Central memory CD8-positive, alpha-beta T cell (primary cell): ENCODE results near the gene EPHA6.
A peak's percentile ranks its signal among the peaks of the same experiment; 100 is the strongest.

ENCODE experiments used
- ATAC-seq: fragments of 150-1000 bp; cut with Tn5 transposase; replicated peaks from 2 replicates; pipeline ENCODE4 v1.10.0; 2022; ENCODE audit warnings: mild to moderate bottlenecking, moderate FRiP score, moderate number of reproducible peaks; ENCODE audit not compliant: poor library complexity, severe bottlenecking; ENCODE audit errors: extremely low read depth
- DNase-seq, 2 donors: peaks; one replicate each; pipeline ENCODE4 v3.0.0; 2021; ENCODE audit warnings: low spot score in 2 of 2
- H3K27ac Mint-ChIP-seq: one replicate; pipeline ENCODE4 v1.8.0; 2022; ENCODE audit warnings: low read depth, mild to moderate bottlenecking, moderate library complexity, mixed read lengths
- H3K27me3 Mint-ChIP-seq: one replicate; pipeline ENCODE4 v1.8.0; 2022; ENCODE audit warnings: mixed read lengths
- H3K36me3 Mint-ChIP-seq: one replicate; pipeline ENCODE4 v1.8.0; 2022; ENCODE audit warnings: mild to moderate bottlenecking, moderate library complexity, mixed read lengths; ENCODE audit not compliant: insufficient read depth
- H3K4me1 Mint-ChIP-seq: one replicate; pipeline ENCODE4 v1.8.0; 2022; ENCODE audit warnings: mixed read lengths
- H3K4me3 Mint-ChIP-seq: one replicate; pipeline ENCODE4 v1.8.0; 2022; ENCODE audit warnings: mild to moderate bottlenecking, moderate library complexity, mixed read lengths
- H3K9me3 Mint-ChIP-seq: one replicate; pipeline ENCODE4 v1.8.0; 2022; ENCODE audit warnings: mixed read lengths

Gene EPHA6

DNA sequence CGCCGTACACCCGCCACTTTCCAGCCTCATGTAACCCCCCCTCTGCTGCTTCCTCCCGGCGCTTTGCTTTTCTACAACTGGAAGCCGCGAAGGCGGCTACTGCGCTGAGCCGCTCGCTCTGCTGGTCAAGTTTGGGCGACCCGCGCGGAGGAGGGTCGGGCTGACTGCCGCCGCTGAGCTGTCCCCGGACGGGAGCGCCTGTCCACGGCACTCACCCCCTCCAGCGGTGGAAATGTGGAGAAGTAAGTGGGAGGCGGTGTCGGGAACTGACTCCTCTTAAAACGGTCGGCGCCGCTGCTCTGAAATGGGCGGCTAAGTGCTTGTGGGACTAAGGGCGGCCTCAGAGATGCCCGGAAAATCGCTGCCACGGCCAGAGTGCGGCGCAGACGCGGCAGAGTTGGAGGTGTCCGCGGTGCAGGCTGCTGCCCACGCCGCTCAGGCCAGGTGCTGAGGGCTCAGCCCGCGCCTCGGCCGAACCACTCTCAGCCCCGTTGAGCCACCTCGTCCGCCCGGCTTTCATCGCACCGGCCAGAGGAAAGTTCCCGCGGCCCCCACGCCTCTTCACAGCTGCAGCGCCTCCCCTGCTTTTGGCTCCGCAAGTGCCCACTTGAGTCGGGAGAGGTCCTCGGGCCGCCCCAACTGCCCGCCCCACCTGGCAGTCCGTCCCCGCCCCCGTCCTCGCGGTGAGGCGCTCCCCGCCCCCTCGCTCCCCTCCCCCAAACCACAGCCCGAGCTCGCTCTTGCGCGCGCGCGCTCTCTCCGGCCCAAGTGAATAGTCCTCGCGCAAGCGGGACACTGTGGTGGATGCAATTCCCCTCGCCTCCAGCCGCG, at the start of gene EPHA6:
Gene EPHA6 (plus strand): TSS at position 775 of the 831 bp plus-strand sequence.
- no peak for DNase-seq

DNA sequence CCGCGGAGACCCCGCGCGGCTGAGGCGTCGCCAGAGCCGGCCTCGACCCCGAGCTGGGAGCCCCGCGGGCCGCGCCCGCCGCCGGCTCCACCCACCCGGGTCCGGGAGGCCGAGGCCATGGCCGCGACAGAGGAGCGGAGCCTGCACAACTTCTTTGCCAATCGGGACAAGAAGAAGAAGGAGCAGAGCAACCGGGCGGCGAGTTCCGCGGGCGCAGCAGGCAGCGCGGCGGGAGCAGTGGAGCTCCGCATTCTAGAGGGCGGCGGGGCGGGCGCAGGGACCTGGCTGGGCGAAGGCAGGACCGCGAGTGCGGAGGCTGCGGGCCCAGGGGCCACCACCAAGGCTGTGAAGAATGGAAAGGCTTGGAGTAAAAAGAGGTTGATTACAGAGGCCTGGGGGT, 37.6 kb upstream of the EPHA6 start:
- Mint-ChIP-seq H3K4me3 (no peak overlapping the region), H3K27me3 (no peaks in the 10 kb centered on the region), H3K36me3 (peaks cover 4% of the 10 kb centered on the region), H3K4me1 (no peaks in the 10 kb centered on the region), H3K9me3 (peaks cover 27% of the 10 kb centered on the region), H3K27ac (no peak overlapping the region)
- ATAC-seq: no peak
- DNase-seq: no peak

More for the DNA sequence above, at the start of gene EPHA6:
- H3K4me3 Mint-ChIP-seq: peak within 1 kb of the TSS; percentile 41
- no peaks in the 10 kb centered on the region for H3K9me3 Mint-ChIP-seq
- H3K36me3 Mint-ChIP-seq: no peaks in the 10 kb centered on the region
- H3K27me3 Mint-ChIP-seq: peaks cover 20% of the 10 kb centered on the region
- H3K27ac Mint-ChIP-seq: no peak within 1 kb of the TSS
- H3K4me1 Mint-ChIP-seq: peaks cover 4% of the 10 kb centered on the region
- ATAC-seq: no peak

DNA sequence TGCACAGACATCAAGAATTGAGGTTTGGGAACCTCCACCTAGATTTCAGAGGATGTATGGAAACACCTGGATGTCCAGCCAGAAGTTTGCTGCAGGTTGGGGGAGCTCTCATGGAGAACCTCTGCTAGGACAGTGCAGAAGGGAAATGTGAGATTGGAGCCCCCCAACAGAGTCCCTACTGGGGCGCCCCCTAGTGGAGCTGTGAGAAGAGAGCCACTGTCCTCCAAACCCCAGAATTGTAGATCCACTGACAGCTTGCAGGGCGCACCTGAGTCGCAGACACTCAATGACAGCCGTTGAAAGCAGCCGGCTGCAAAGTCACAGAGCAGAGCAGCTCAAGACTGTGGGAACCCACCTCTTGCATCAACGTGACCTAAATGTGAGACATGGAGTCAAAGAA, 34.6 kb upstream of the EPHA6 start:
- no peaks in the 10 kb centered on the region for H3K36me3 Mint-ChIP-seq
- H3K27ac Mint-ChIP-seq: no peak overlapping the region
- H3K4me3 Mint-ChIP-seq: no peak overlapping the region
- no peaks in the 10 kb centered on the region for H3K27me3 Mint-ChIP-seq
- no peak for DNase-seq
- ATAC-seq: no peak
- no peaks in the 10 kb centered on the region for H3K4me1 Mint-ChIP-seq
- H3K9me3 Mint-ChIP-seq: peaks cover 15% of the 10 kb centered on the region

DNA sequence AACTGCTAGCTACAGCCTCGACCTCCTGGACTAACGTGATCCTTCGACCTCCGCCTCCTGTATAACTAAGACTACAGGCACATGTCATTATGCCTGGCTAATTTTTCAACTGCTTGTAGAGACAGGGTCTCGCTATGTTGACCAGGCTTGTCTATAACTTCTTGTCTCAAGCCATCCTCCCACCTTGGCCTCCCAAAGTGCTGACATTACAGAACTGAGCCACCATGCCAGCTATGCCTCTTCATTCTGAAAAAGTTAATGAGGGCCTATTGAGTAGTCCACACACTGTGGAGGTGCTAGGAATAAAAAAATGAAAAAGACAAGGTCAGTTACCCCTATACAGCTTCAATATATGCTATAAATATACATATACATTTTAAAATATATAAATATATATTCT, 18.3 kb upstream of the EPHA6 start:
- H3K4me3 Mint-ChIP-seq: no peak overlapping the region
- no peaks in the 10 kb centered on the region for H3K27me3 Mint-ChIP-seq
- H3K27ac Mint-ChIP-seq: no peak overlapping the region
- H3K9me3 Mint-ChIP-seq: peaks cover 17% of the 10 kb centered on the region
- ATAC-seq (no peak), DNase-seq (no peak)
- no peaks in the 10 kb centered on the region for H3K36me3 Mint-ChIP-seq
- H3K4me1 Mint-ChIP-seq: no peaks in the 10 kb centered on the region

DNA sequence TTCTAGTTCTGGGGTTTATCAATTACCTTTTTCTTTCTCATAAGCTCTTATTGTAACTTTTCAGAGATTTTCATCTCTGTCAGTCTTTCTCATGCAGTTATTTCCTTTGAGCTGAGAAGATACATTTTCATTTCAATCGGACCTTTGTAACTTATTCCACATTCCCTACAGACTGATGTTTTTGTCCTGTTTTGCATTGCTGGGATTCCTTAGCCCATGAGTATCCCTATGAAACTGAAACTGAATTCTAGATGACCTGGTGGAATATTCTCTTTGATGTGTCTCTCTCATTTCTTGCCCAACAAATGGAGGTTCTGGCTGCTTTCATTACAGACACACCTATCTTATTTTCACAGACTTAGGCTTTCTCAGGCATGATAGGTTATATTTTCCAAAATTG, 10.5 kb upstream of the EPHA6 start:
- H3K4me3 Mint-ChIP-seq: no peak overlapping the region
- H3K36me3 Mint-ChIP-seq: no peaks in the 10 kb centered on the region
- H3K4me1 Mint-ChIP-seq: no peaks in the 10 kb centered on the region
- ATAC-seq: no peak
- no peak overlapping the region for H3K27ac Mint-ChIP-seq
- no peaks in the 10 kb centered on the region for H3K27me3 Mint-ChIP-seq
- H3K9me3 Mint-ChIP-seq: peaks cover 7% of the 10 kb centered on the region
- no peak for DNase-seq

DNA sequence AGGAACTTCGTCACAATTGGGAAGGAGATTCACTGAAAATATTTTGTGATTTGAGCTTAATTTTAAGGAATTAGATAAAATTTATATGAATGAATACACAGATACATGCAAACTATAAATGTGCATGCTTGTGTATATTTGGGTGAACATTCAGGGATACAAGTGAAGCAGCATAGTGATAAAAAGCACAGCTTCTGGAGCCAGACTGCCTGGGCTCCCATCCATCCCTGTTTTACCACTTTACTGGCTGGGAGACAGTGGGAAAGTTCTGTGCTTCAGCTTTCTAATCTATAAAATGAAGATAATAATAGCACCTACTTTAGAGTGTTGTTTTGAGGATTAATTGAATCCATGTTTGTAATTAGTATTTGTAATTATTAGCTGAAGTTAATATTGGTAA, 8.1 kb upstream of the EPHA6 start:
- Mint-ChIP-seq H3K4me1 (no peaks in the 10 kb centered on the region), H3K27ac (no peak overlapping the region), H3K9me3 (peaks cover 7% of the 10 kb centered on the region), H3K4me3 (no peak overlapping the region), H3K27me3 (no peaks in the 10 kb centered on the region), H3K36me3 (no peaks in the 10 kb centered on the region)
- DNase-seq: no peak
- no peak for ATAC-seq

DNA sequence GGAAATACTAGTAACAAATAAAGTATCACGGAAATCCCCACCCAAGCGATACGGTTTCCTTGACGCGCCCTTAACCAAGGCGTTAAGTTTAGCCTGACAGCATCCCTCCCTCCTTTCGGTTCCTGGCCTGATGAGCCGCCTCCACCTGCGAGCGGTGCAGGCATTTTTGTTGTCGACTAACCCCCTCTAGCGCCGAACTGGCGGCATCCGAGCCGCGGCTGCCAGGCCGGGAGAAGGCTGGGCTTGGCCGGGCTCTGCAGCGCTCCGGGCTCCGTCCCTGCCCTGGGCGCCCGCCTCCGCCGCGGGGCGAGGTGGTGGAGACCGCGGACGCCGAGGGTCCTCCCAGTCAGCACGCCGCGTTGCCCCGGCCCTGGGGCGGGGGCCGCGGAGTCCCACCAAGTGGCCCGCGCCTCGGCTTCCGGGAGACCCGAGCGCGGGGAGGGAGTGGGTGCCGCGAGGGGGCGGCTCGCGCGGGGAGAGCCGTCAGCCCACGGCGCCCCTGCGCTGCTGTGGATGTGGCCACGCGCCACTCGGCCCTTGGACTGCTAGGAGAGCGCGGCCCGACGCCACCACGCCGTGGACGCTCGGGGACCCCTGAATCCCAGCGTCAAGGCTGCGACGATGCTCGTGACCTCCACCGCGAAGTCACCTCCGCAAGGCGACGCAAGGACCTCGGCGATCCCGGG, 1.1 kb upstream of the EPHA6 start:
- Mint-ChIP-seq H3K36me3 (no peaks in the 10 kb centered on the region), H3K9me3 (no peaks in the 10 kb centered on the region), H3K4me1 (peaks cover 4% of the 10 kb centered on the region), H3K27ac (no peak overlapping the region), H3K27me3 (peaks cover 20% of the 10 kb centered on the region), H3K4me3 (no peak overlapping the region)
- ATAC-seq (peak; percentile 17), DNase-seq (no peak)

DNA sequence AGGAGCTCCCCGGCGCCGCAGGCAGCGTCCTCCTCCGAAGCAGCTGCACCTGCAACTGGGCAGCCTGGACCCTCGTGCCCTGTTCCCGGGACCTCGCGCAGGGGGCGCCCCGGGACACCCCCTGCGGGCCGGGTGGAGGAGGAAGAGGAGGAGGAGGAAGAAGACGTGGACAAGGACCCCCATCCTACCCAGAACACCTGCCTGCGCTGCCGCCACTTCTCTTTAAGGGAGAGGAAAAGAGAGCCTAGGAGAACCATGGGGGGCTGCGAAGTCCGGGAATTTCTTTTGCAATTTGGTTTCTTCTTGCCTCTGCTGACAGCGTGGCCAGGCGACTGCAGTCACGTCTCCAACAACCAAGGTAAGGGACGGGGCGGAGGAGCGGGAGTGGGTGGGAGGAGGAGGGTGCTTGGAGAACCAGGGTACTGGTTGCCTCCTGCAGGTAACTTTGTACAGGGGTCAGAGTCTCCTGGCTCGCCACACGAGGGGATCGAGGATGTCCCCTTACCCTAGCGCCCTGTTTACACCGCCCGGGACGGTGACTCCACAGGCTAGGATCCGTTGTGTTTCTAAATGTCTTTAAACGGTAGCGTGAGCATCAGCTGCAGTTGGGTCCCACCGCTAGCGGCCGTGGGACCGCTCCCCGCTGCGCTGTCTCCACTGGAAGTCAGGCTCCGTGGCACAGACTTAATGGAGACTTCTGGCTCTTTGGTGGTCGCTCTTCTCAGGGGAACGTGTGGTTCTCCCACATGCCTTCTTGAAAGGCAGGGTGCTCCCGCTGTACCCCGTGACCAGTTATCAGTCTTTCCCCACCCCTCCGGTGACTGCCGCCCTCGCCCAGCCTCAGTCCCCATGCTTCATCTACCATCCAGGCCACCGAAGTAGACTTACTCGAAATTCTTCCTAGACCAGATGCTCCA, 515 bp downstream of the EPHA6 start:
- DNase-seq (no peak), ATAC-seq (no peak)
- Mint-ChIP-seq H3K27ac (no peak overlapping the region), H3K4me1 (peaks cover 4% of the 10 kb centered on the region), H3K4me3 (peak overlapping the region; percentile 41), H3K9me3 (peaks cover 3% of the 10 kb centered on the region), H3K36me3 (no peaks in the 10 kb centered on the region), H3K27me3 (peaks cover 20% of the 10 kb centered on the region)

DNA sequence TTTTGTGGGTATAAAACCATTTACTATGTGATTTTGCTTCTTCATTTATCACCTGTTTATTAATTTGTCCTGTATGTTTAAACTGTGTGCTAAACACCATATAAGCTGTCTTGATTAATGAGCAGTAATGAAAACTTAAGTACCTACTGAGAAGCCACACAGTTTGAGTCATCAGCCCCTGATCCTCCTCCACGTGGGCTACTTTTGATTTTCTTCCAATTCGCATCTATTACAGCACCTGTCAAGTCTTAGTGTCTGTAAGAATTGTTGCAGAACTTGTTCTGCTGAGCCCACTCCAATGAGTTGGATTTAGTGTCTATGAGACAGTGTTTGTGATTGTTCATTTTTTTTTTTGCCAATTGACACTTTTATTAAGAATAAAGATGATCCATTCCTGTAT, 16.8 kb downstream of the EPHA6 start:
- no peaks in the 10 kb centered on the region for H3K36me3 Mint-ChIP-seq
- no peaks in the 10 kb centered on the region for H3K4me1 Mint-ChIP-seq
- no peaks in the 10 kb centered on the region for H3K27me3 Mint-ChIP-seq
- H3K4me3 Mint-ChIP-seq: no peak overlapping the region
- no peak for DNase-seq
- no peak overlapping the region for H3K27ac Mint-ChIP-seq
- no peak for ATAC-seq
- H3K9me3 Mint-ChIP-seq: peaks cover 4% of the 10 kb centered on the region

DNA sequence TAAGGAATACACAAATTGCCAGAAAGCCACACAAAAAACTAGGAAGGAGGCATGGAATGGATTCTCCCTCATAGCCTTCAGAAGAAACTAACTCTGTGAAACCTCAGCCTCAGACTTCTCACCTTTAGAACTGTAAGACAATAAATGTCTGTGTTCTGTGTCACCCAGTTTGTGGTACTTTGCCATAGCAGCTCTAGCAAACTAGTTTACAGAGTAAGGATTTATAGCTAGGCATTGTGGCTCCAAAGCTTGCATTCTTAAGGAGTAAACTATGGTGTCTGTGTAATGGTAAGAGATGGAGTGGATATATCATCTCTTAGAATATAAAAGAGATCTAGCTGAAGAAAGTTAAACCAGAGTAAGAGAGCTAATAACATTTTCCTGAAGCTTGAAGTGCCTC, 18.9 kb downstream of the EPHA6 start:
- DNase-seq (no peak), ATAC-seq (no peak)
- Mint-ChIP-seq H3K27me3 (no peaks in the 10 kb centered on the region), H3K4me1 (no peaks in the 10 kb centered on the region), H3K4me3 (no peak overlapping the region), H3K9me3 (peaks cover 7% of the 10 kb centered on the region), H3K36me3 (no peaks in the 10 kb centered on the region), H3K27ac (no peak overlapping the region)

DNA sequence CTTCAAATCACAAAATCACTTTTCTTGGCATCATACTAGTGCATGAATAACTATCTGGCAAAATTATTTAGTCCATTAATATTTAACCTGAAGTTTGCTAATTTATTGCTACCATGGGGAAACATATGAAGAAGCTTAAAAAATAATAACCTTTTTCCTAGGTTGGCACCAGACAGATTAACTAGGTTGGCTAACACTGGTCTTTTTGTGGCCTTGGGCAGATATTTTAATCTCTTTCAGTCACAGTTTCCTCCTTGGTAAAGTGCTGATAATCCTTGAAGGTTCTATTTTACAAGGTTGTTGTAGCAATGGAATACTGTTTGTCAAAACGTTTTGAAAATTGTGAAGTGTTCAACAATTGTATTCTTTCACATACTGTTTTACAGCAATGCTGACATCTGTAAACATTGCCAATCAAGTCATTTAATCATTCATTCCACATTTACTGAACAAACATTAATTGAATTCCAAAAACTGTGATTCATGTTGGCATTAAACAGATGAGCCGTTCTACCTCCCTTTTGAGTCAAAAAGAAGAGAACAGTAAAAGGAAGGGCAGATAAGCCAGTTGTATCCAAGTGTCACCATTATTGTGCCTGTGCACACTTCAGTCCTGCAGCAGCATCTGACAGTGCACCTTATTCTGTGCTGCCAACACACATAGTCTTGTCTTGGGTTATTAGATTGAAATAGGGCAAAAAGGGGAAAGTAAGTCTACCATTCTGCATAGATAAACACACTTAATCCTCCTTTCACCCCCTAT, 21.9 kb downstream of the EPHA6 start:
- H3K36me3 Mint-ChIP-seq: no peaks in the 10 kb centered on the region
- H3K27ac Mint-ChIP-seq: no peak overlapping the region
- H3K9me3 Mint-ChIP-seq: peaks cover 20% of the 10 kb centered on the region
- H3K4me3 Mint-ChIP-seq: no peak overlapping the region
- no peaks in the 10 kb centered on the region for H3K4me1 Mint-ChIP-seq
- ATAC-seq (no peak), DNase-seq (no peak)
- H3K27me3 Mint-ChIP-seq: no peaks in the 10 kb centered on the region
